Activated naive CD8-positive, alpha-beta T cell treated with anti-CD3 and anti-CD28 coated beads, Interleukin-2, amount 50 U/mL, for 16 hours (primary cell): Measurements from ENCODE around the gene PAPOLB.

ENCODE experiments used
- DNase-seq: peaks from one replicate; pipeline ENCODE4 v3.0.0-alpha.2; 2020; ENCODE audit warnings: low read depth, low spot score

Gene PAPOLB

DNA sequence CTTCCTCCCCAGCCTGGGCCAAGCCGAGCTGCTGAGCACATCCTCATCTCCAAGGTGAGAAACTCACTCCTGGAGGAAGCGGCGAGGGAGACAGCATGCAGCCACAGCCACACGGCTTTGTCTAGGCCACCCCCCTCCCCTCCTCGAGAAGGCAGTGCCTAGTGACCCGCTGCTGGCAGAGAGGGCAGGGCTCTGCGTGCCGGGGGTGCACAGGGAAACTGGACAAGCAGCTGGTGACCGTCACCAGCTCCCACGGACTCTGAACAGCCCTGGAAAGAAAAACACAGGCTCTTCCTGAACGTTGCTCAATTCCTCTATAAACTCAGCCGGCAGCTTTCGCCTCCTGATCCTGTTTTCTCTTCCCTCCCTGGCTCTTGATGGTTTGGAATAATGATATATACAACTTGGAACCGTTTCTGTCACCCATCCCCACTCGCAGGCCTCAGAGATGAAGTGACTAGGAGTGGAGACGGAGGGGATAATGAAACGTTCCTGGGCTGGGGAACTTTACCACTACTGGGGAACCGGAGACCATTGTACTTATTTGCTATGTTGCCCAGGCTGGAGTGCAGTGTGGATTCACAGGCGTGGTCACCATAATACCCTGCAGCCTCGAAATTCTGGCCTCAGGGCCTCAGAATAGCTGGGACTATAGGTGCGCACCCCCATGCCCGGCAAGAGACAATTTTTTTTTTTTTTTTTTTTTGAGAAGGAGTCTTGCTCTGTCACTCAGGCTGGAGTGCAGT lies 19.3 kb downstream of the PAPOLB start:
- no peak for DNase-seq

DNA sequence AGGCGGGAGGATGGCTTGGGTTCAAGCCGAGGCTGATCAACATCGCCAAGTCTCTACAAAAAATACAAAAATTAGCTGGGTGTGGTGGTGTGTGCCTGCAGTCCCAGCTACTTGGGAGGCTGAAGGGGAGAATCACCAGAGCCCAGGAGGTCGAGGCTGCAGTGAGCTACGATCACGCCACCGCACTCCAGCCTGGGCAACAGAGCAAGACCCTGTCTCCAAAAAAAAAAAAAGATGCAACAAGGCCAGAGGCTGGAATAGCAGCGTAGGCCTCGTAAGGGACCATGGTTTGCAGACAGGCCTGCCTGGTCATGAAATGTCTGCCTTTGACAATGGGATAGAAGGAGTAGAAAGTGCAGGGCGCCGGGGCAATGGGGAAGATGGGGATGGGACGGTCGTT lies 20.0 kb downstream of the PAPOLB start:
- no peak for DNase-seq

DNA sequence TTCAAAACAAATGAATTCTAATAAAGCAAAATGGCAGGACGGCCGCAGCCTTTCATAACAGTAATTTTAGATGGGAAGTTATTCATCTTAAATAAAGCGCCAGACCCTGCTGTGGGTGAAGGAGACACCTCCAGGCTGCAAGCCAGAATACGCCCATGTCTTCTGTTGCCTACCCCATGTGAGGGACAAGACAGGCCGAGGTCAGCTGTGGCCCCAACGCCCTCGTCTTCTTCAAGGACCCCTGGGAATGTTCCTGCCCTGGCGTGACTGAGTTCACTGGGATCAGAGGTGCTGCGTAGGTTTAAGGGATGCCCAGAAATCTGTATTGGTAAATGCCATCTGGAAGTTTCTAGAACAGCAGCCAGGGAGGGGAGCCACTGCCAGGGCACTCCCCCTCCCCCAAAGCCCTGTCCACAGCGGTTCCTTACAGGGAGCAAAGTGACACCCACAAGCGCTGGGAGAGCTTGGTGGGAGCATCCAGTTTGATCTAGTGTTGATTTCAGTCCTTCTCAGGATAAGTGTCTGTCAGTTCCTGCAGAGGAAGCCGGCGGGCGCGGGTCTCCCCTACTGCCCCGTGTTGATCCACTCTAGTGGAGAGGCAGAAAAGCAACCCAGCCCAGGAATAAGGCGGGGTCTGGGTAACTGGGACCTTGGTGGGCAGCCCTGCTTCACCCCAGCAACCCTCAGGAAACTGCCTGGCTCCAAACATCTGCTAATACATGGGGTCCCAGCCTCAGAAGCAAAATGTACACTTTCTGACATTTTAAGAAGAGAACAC lies 20.6 kb downstream of the PAPOLB start:
- no peak for DNase-seq

DNA sequence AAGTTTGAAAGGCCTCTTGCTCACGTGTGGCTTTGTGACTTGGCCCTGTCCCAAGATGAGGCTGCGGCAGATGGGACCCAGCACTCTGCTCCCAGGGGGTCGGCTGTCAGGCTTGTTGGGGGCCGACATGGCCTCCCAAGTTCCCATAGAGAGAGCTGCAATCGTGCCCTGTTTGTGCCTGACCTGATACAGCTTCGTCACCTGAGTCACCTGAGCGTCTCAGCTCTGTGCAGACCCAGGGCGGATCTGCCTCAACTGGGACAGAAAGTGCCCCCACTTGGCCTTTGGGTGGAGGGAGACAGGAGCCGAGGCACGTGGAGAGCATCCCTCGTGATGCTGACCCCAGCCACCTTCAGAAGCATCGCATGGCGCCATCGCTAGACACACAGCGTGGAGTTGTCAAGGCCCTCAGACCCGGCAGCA lies 21.7 kb downstream of the PAPOLB start:
- DNase-seq = no peak

DNA sequence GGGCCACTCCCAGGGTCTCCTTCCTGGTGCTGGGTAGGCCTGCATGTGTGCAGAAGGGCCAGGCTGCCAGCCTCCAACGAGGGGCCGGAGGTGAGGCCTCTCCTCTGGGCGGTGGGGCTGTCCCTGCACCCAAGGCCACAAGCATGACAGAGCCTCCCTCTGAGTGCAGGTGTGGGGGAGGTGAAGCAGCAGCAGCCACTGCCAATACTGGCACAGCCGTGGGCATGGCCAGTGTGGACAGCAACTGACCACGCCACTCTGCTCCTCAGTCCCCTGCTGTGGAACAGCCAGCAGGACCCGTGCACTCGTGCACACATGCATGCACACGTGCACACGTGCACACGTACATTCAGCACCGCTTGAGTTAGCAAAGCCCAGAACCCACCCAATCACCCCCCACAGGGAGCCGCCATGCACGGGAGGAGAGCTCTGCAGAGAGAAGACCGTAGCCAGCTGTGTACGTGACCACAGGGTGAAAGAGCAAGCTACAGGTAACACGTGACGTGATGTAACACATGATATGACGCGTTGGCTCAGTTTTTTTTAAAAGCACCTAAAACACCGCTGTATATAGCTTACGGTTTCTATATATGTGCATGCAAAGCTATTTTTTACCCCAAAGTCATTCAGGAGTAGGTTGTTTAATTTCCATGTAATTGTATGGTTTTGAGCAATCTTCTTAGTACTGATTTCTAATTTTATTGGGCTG lies 23.1 kb downstream of the PAPOLB start:
- no peak for DNase-seq

DNA sequence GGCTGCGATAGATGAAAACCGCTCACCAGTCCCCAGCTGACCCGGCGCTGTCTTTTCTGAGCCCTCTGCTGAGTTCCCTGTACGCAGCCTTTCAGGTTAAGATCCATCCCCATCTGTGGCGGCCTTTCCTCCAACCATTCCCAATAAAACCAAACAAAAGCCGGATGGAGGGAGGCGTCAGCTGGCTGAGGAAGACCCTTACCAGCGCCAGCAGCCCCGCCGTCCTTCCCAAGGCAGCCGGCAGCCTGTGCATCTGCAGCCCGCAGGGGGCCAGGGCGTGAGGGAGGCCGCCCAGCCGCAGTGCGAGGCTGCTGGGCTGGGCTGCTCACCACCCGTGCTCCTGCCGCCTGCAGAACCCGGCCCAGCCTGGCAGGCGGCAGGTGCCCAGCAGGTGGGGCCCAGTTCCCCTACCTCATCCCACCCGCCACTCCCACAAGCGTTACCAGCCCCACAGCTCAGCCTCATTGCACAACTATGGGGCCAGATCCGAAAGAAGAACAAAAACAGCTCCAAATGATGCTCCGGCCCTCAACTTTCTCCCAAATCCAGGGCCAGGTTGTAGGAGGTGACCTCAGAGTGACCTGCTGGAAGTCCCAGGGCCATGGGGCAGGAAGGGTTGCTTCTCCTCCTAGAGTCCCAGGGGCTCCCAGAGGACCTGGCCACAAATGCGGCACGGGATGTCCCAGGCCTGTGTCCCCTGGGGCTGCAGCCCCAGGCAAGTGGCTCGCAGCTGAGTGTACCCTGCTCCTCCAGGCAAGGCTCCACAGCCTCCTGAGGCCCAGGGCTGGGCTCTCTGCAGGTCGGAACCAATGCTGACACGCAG lies 23.8 kb downstream of the PAPOLB start:
- DNase-seq = no peak

DNA sequence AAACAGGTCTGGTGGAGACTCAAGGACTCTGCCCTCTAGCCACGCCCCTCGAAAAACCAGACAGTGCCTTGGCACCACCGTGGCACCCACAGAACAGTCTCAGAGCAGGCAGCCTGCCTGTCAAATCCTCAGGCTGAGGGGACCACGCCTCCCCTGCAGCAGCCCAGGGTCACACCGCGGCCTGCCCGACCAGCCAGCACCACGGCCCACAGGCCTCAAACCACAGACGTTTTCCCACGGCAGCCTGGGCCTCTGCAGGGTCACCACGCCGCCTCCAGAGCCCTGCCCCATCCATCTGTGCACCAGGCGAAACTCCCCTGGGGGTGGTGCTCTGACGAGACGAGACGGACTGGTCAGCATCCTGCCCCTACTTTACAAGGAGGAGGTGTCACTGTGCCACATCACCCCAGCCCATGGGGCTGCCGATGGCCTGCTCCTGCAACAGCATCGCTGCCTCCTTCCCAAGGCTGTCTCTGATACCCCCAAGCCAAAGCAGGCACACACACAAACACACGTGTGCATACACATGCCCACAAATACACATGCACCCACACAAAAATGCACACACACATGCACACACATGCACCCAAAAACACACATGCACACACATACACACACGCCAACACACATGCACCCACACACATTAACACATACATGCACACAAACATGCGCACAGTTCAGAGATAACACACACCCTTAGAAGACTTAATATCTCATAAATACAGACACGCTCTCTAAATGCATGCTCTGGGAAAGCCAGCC lies 24.6 kb downstream of the PAPOLB start:
- DNase-seq = no peak

DNA sequence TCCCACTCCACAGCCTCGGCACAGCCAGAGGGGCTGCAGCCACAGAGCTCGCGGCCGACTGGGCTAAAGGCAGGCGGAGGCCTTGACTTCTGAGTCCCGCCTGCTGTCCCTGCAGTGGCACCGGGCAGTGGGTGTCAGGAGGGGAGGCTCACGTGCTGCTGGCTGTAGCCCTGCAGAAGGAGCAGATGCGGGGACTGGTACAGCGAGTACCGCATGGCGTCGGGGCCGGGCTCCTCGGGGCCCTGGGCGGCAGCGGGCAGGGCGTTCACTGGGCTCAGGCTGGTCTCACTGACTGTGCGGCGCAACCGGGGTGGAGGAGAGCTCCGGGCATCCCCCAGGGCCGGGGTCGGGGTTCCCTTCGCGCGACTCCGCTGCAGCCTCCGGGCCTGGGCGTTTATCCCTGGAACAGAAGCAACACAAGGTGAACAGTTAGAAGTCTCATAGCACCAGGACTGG lies 25.6 kb downstream of the PAPOLB start:
- DNase-seq = no peak

DNA sequence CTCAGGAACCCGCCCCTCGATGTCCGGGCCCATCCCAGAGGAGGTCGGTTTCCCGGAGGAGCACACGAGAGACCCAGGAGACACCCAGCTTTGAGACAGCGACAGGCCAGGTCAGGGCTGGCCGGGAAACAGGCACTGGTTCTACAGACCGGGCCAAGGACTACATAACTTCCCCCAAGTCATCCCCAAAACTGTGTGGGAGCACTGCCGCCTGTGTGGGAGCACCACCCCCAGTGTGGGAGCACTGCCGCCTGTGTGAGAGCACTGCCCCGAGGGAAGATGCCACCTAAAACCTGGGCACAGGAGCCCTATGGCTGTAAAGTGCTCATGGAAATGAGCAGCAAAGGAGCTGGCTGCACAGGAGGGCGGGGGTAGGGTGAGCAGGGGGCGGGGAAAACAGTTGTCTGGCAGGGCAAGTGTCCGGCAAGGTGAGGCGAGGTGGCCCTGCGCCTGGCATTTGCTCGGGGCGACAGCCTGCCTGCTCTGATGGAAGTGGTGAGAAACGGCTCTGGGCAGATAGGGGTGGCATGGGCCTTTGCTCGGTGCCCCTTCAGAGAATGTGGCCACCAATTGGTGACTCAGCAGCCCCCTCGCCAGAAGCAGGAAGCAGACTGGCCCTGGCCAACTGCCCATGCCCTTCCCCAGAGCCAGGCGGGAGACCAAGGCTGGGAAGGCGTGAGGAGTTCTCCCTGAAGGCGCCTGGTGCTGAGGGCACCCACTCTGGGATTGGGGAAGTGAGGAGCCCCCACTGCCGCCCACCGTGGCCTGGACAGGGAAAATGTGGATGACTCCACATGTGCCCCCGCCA lies 26.2 kb downstream of the PAPOLB start:
- DNase-seq = no peak

DNA sequence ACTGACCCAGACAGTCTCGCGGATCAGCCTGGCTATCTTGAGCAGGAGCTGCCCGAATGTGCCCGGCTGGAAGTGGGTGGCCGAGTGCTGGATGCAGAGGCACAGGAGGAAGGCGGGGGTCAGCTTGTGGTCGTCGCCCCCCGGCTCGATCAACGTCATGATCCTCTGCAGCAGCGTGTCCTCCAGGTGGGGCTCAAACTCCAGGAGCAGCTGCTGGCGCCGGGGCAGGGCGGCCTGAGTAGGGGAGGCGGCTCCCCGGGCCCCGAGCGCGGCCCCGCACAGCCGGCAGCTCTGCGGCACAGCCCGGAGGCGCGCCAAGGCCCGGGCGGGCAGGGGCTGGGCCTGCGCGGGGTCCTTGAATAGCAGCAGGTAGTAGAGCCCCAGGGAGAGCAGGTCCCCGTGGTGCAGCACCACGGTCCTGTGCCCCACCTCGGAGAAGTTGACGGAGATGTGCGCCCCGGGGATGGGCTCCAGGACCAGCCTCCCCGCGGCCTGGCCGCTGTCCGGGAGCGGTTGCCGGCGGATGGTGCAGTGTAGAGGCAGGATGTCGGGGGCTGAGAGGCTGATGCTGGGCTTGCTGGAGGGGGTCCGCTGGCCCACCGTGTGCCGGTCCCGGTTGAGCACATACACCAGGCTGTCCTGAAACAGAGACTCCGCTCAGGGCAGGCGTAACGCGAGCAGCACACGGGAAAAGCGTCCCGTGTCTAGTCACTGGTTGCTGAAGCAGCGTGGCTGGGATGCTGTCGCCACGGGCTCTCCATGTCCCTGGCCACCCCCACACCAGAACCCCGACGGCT lies 27.0 kb downstream of the PAPOLB start:
- no peak for DNase-seq

DNA sequence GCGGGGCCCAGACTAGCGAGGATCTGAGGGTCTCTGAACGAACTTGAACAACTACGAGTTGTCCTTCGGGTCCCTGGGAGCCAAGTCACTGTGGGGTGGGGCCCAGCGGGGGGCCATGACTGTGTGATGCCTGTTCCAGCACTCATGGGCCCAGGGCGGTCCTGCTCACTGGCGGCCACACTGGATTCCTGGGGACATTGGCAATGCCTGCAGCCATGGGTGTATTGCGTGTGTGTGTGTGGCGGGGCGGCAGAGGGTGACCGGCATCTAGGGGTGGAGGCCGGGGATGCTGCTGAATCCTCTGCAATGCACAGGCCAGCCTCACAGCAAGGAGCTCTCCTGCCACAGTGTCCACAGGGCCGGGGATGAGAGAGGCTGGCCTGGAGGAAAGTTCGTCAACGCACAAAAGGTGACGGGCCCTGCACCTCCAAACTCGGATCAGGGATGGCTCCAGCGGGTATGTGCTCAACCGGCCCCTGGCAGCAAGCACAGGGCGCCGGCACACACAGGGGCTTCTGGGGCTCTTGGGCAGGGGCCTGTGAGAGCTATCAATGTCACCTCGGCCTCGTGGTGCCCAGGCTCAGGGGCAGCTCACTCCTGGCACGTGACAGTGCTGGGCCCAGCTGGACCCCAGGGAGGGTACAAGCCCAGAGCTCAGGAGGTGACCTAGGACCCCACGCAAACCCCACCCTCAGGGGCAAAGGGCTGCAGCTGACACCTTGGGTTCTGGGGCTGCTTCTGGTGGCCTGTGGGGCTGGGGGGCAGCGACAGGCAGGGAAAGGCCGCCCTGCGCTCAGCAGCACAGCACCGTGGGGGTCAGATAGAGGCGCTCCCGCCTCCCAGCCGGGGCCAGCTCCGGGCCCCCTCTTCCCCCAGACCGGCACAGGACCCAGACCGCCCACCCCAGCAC lies 27.9 kb downstream of the PAPOLB start:
- DNase-seq = no peak

DNA sequence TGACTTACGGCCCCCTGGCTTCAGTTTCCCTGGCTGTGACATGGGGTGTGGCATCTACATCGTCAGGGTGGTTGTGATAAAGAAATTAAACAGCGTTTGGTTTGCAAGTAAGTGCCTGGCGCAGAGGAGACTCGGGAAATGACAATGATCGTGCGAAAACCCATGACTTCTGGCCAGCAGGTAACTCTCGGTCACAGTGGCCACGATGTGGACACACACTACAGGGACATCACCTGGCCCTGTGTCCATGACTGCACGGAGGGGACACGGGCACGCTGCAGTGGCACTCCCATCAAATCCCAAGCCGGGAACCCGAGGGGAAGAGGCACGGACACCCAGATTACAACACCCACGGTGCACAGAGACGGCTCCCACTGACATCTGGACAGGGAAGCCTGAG lies 28.7 kb downstream of the PAPOLB start:
- no peak for DNase-seq

DNA sequence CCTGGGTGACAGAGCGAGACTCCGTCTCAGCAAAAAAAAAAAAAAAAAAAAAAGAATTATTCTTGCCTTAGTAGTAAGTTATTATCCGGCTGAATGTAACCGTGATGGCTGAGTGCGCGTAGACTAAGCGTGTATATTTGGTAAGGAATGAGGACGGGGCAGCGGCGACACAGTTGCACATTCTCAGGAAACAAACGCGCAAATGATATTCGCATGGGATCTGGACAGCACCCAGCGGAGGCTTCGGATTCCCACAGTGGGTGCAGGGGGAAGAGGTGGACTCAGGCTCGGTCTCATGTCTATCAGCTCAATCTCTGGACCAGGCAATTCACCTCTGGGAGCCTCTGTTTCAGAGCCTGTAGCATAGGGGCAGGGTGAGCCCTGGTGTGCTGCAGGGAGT lies 29.1 kb downstream of the PAPOLB start:
- no peak for DNase-seq

DNA sequence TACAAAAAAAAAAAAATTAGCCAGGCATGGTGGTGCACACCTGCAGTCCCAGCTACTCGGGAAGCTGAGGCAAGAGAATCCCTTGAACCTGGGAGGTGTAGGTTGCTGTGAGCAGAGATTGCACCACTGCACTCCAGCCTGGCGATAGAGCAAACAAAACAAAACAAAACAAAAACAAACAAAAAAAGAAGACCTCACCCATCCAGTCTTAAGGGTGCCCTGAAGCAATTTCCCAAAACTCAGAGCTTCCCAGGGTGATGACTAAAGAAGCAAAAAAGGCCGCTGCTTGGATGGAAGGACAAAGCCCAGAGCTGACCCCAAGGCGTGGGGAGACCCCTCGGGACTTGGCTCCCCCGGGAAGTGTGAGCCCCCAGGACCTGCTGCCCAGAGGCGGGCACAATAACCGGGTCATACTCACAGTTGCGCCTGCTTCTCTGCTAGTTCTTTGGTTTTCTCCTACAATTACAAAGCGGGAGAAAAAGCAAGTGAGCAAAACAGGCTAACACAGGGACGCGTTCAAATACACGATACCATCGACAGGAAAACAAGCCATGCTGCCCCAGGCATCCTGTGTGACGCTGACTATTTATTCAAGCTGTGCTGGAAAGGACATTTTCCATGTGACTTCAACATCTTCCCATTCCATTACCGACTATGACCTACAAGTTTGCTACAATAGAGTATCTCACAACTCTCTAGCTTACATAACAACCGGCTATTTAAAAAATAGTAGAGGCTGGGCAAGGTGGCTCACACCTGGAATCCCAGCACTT lies 29.9 kb downstream of the PAPOLB start:
- DNase-seq = no peak

DNA sequence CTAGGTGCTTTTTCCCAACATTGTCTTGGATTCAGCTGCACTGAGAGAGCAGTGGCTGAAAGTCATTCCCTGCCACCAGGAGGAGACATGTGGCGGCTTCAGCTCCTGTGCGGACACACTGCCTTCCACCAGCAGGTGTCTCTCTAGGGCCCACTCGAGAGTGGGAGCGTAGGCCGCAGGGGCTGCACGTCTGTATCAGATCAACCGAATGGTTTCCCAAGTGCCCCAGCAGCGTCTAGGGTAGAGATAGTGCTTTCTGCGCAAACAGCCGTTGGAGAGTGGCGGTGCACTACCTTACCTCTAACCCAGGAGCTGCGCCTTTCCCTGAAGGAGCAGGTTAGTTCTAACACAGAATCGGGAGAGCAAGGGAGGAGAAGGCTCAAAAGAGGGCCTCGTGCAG lies 31.7 kb downstream of the PAPOLB start:
- peak; percentile 34 for DNase-seq

DNA sequence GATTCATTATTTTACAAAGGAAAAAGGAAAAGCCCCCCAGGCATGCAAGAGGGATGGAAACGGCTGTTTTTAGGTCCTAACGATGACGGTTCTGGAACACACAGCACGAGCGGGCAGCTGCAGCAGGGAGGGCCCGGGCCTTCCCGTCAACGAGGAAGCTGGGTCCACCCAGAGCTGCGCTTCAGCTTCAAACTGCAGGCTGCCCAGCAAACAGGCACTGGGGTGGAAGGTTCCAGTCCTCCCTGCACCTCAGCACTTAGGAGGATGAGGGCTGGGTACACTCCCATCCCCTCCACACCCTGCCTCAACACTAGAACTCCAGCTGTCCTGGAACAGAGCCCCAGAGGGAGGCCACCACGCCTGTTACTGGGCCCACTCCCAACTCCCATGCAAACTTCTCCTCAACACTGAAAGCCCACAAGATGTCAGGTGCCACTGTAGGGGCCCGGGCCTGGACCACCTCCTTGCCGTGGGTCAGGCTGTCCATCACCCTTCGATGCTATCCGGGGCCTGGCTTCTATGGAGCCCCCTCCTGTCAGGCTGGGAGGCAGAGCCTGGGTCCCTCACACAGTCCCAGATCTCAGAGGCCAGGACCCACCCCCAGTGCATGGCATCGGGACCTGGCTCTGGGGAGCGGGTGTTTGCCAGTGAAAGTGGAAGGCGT lies 33.0 kb downstream of the PAPOLB start:
- DNase-seq = no peak

DNA sequence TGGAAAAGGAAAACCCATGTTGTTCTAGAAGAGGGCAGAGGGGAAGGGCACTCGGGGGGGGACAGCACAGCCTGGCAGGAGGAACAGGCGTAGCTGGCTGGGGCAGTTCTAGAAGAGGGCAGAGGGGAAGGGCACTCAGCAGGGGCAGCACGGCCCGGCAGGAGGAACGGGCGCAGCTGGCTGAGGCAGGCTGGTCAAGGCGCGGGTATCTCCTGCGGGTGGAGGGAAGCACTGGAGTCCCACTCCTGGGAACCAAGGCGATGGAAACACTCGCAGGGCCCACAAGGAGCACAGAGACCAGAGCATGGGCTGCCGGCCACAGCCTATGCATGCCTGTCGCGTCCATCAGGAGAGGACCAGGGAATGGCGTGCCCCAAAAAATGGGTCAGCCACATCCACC lies 36.7 kb downstream of the PAPOLB start:
- no peak for DNase-seq
